GM12872 (cell line): ENCODE data around the gene SPAG8.

ENCODE experiments used
- TF ChIP-seq, protein P1 (sequence below): IDR thresholded peaks from 3 replicates; pipeline ENCODE4 v1.5.1; 2011; ENCODE audit warnings: low read depth, mild to moderate bottlenecking, low read length, moderate library complexity; ENCODE audit not compliant: insufficient read depth

SPAG8 gene

DNA sequence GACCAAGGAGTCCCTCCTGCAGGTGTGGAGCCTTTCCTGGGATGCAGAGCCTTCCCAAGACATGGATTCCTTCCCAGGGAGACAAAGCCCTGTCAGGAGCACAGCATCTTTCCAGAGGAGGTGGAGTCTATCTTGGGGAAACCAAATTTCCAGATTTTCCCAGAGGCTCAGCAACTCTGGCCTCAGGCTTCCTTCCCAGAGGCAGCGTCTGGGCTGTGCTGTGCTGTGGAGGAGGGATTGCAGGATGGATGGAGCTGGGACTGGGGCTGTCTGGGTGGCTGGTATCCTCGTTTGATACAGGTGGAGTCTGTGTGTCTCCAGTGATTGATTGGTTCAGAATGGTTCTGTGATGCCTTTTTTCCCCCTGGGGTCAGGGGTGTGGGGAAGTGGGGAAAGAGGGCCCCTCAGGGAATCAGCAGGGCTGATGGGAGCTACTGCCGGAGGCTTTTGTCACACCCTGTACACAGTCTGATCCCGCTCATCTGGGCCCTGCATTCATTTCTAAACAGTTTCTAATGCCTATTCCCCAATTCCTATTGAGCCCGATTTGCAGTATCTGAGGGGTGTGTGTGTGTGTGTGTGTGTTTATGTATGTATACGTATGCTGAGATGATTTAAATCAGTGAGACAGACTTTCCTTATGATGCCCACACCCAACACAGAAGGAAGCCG, 42.2 kb upstream of the SPAG8 start:
- TF ChIP-seq, protein P1, sequence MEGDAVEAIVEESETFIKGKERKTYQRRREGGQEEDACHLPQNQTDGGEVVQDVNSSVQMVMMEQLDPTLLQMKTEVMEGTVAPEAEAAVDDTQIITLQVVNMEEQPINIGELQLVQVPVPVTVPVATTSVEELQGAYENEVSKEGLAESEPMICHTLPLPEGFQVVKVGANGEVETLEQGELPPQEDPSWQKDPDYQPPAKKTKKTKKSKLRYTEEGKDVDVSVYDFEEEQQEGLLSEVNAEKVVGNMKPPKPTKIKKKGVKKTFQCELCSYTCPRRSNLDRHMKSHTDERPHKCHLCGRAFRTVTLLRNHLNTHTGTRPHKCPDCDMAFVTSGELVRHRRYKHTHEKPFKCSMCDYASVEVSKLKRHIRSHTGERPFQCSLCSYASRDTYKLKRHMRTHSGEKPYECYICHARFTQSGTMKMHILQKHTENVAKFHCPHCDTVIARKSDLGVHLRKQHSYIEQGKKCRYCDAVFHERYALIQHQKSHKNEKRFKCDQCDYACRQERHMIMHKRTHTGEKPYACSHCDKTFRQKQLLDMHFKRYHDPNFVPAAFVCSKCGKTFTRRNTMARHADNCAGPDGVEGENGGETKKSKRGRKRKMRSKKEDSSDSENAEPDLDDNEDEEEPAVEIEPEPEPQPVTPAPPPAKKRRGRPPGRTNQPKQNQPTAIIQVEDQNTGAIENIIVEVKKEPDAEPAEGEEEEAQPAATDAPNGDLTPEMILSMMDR = no peak

DNA sequence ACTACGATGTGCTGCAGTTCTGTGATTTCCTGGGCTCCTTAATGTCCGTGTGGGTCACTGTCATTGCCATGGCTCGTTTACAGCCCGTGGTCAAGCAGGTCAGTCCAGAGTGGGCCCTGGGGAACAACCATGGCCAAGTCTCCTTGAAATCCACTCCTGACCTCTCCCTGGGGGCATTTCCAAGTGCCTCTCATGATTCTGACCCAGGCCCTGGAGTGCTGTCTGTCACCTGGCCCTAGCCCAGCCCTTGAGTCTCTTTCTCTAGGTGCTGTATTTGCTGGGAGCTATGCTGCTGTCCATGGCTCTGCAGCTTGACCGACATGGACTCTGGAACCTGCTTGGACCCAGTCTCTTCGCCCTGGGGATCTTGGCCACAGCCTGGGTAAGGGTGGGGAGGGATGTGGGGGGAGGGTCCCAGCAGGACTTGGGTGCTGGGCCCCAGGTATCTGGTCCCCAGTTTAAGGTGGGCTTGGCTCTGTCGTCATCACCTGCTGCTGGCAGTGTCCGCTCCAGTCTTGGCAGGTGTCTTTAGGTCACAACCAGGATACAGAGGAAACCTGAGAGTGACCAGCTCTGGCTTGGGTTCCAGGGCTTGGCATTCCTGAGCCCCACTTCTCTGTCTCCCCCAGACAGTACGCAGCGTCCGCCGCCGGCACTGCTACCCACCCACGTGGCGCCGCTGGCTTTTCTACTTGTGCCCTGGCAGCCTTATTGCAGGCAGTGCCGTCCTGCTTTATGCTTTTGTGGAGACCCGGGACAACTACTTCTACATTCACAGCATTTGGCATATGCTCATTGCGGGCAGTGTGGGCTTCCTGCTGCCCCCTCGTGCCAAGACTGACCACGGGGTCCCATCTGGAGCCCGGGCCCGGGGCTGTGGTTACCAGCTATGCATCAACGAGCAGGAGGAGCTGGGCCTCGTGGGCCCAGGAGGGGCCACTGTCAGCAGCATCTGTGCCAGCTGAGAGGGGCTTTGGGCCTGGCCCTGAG, 41.1 kb upstream of the SPAG8 start:
- TF ChIP-seq, protein P1 = no peak

DNA sequence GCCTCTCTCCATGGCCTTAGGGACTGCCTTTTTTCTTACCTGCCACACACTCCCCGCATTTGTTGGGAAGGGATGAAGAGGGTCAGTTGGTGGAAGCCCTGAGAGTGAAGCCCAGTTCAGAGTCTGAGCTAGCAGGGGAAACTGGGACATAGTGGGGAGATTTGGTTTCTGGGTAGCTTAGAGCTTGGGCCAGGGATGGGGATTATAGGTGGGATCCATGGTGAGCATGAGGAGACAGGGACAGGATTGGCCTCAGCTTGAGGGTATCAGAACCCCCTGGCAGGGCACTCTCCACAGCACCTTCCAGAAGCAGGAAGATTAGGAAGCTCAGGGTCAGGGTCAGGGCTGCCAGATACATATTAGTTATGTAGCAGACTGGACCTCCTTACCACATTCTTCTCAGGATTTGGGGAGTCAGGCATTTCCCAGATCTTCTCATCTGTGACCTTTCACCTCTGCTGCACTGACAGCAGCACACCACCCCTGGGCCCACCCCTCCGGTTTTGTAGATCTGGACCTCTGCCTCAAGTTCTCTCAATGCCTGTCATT, 40.3 kb upstream of the SPAG8 start:
- TF ChIP-seq, protein P1 = no peak

DNA sequence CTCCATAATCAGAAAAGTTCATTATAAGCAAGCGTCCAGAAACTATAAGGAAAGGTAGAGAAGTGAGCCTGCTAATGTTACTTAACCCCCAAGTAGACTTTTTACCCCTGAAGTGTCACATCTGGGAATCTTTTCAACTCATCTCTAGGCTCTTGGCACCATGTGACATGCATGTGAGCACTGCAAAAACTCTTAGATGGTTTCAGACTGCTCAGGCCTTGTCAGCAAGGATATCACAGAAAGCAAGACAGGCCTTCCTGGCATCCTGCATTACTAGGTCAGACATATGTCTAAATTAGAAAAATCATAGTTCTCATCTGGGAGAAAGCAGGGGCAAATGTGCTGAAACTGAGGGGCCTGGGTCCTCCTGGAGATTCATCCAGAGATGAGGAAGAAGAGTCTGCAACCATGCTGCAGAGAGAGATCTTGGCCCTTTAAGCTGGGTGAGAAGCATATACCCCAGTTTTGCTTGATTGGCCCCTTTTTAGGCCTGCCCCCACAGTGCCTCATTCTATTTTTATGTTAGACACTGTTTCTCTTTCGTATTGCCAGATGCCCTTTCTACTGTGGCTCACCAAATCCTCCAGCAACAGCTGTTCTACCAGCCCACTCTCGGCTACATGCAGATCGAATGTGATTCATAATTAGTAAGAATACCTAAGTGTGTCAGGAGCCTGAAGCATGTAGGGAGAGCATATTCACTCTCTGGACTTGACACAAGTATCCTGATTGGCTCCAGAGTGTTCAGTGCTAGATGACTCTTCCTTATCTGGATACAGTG, 35.9 kb upstream of the SPAG8 start:
- TF ChIP-seq, protein P1 = no peak

DNA sequence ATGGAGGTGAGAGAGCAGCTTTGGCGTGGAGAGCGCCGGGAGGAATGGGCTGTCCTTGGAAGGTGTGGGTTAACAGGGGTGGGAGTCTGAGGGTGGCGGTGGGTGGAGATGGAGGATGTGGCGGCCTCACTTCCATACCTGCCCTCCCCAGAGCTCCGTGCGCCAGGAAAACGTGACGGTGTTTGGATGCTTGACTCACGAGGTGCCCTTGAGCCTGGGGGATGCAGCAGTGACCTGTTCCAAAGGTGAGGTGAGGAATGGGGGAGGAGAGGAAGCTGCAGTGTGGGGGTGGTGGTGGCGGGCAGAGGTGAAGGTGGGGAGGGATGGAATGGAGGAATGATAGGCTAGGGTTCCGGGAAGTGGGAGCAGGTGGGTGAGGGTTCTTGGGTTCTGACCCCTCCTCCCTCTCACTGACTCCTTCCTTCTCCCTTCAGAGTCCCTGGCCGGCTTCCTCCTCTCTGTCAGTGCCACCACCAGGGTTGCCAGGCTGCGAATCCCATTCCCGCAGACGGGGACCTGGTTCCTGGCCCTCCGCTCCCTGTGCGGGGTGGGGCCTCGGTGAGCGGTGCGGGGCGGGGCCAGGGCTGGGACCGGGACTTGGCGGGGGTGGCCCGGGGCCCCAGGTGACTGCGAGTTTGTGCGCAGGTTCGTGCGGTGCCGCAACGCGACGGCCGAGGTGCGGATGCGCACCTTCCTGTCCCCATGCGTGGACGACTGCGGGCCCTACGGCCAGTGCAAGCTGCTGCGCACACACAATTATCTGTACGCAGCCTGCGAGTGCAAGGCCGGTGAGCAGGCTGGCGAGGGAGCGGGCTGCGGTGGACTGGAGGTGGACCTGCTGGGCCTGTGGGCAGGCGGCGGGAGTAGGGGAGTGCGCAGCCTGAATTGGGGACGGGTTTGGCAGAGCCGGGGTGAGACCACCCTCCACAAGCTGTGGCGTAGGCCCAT, 34.0 kb upstream of the SPAG8 start:
- TF ChIP-seq, protein P1 = no peak

DNA sequence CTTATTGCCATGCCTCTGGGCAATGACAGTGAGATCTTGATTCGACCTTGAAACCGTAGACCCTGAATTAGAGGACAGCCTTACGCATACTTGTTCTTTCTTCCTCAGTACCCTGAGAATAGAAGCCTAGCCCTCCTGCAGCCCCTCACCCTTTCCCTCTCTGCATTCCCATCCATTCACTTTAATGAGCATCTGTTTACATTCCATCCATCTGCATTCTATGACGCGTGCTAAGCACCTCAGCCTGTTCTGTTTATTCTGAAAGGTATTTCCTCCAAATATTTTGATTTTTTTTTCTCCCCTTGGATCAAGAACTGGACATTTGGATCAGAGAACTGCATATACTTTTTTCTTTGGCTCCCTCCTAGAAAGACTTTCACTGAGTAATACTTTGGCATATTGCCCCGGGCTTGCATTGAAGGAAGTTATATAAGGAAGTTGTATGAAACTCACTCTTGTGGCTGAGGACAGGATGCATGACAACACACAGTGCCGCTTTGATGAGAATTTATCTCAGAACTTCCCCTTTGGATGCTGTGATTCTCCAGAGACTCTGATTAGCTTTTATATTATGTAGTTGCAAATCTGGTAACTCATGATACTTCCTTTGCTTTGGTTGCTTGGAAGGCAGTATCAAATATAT, 32.7 kb upstream of the SPAG8 start:
- TF ChIP-seq, protein P1 = no peak
